Neural cell (in vitro differentiated cells): ENCODE data around the gene ZNF513.

Experiments
- EZH2 ChIP-seq: fragments of 200-600, 300-800 bp; shearing (Covaris generic), sonication (generic); IDR thresholded peaks from 2 replicates; pipeline ENCODE4 v1.6.1; 2014; ENCODE audit warnings: antibody characterized with exemption, low read length, borderline replicate concordance, mild to moderate bottlenecking; ENCODE audit not compliant: insufficient read depth, poor library complexity, severe bottlenecking
- MXI1 ChIP-seq: fragments of 450-650 bp; conservative IDR thresholded peaks from 2 replicates; pipeline ENCODE4 v1.6.1; 2014; ENCODE audit warnings: antibody characterized with exemption, mild to moderate bottlenecking; ENCODE audit not compliant: poor library complexity, severe bottlenecking
- POLR2AphosphoS5 ChIP-seq: IDR thresholded peaks from 2 replicates; pipeline ENCODE4 v1.6.1; 2012
- SMC3 ChIP-seq: fragments of 450-650 bp; conservative IDR thresholded peaks from 2 replicates; pipeline ENCODE4 v1.6.1; 2014; ENCODE audit warnings: antibody characterized with exemption, mild to moderate bottlenecking, moderate library complexity; ENCODE audit not compliant: poor library complexity
- TF ChIP-seq, protein P1 (sequence below): fragments of 450-650 bp; IDR thresholded peaks from 2 replicates; pipeline ENCODE4 v1.5.1; 2014; ENCODE audit warnings: antibody characterized with exemption, mild to moderate bottlenecking, moderate library complexity; ENCODE audit not compliant: poor library complexity, severe bottlenecking

DNA sequence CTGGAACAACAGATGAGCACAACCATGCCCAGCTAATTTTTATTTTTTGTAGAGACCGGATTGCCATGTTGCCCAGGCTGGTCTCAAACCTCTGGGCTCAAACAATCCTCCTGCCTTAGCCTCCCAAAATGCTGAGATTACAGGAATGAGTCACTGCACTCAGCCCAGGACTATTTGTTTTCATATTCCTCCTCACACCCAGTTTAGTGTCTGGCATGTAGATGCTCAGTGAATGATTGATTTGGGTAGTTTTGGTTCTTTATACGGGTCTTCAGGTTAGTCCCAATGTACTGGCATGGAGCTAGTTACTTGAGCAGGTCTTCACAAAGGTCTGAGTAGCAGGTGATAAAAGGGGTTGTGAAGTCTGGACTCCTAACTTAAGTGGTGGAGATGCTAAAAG lies 16.6 kb downstream of the ZNF513 start:
- TF ChIP-seq, protein P1, sequence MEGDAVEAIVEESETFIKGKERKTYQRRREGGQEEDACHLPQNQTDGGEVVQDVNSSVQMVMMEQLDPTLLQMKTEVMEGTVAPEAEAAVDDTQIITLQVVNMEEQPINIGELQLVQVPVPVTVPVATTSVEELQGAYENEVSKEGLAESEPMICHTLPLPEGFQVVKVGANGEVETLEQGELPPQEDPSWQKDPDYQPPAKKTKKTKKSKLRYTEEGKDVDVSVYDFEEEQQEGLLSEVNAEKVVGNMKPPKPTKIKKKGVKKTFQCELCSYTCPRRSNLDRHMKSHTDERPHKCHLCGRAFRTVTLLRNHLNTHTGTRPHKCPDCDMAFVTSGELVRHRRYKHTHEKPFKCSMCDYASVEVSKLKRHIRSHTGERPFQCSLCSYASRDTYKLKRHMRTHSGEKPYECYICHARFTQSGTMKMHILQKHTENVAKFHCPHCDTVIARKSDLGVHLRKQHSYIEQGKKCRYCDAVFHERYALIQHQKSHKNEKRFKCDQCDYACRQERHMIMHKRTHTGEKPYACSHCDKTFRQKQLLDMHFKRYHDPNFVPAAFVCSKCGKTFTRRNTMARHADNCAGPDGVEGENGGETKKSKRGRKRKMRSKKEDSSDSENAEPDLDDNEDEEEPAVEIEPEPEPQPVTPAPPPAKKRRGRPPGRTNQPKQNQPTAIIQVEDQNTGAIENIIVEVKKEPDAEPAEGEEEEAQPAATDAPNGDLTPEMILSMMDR, result no peak
- TF ChIP-seq EZH2, result no peak
- no peak for TF ChIP-seq SMC3
- TF ChIP-seq POLR2AphosphoS5, result no peak
- no peak for TF ChIP-seq MXI1
